Peyer's patch (tissue), 4 donors: ENCODE measurements around the gene FBN1.

Experiments
- CTCF ChIP-seq, 6 experiments: fragments of 450-650 bp in 4 of 6; fragments of 200-600 bp in 2 of 6; sonication (generic) in 1 of 6; IDR thresholded peaks; one replicate each; pipeline ENCODE4 v1.5.1; 2017 to 2019; ENCODE audit warnings: antibody characterized with exemption in 6 of 6, mild to moderate bottlenecking in 3 of 6, moderate library complexity in 1 of 6
- POLR2A ChIP-seq, 2 donors: fragments of 450-650 bp; IDR thresholded peaks; one replicate each; pipeline ENCODE4 v1.5.1; 2017; ENCODE audit warnings: antibody characterized with exemption in 2 of 2, mild to moderate bottlenecking in 2 of 2, moderate library complexity in 2 of 2

GRCh38 chr15:48394970-48395369 lies 250.5 kb downstream of the FBN1 start:
- TF ChIP-seq CTCF (IDR thresholded peaks at IDR 0.05): no peak
- TF ChIP-seq POLR2A (IDR thresholded peaks at IDR 0.05): no peak
